ENCODE measurements around the gene PLCXD3. TPM values are rescaled to one million over a fixed set of nuclear protein-coding genes. Genes with fewer than 3 reads are reported as not detected.

Gene PLCXD3
- total and polyA plus RNA-seq, 10 of the 15 experiments (the other 5 are each of a cell fraction or from before 2014, with no cell fraction given) = not detected

DNA sequence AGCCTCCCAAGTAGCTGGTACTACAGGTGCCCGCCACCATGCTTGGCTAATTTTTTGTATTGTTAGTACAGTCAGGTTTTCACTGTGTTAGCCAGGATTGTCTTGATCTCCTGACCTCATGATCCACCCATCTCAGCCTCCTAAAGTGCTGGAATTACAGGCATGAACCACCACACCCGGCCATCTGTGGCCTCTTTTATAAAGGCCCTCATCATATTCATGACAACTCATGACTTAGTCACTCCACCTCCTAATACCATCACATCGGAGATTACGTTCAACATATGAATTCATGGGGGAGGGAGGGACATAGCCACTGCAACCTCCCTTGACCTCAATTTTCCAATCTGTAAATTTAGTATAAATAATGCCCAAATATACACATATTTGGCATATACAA lies 27.2 kb upstream of the PLCXD3 start:
- 60% methylated on average over 4 of the region's 4 CpGs for WGBS (ENCODE audit: insufficient coverage, insufficient replicate concordance, low lambda C conversion rate, missing lambda C conversion rate)
- no peaks in the 10 kb centered on the region for H4K20me1 ChIP-seq (ENCODE audit: control insufficient read depth, insufficient read depth)
- no peak overlapping the region for H3K27ac ChIP-seq (ENCODE audit: control insufficient read depth, insufficient read depth)
- DNase-seq (ENCODE audit: low read depth, low spot score) (no peak), FAIRE-seq (no peak), ATAC-seq (no peak)
- no peaks in the 10 kb centered on the region for H3K9me3 ChIP-seq (replicated peaks; ENCODE audit: control insufficient read depth, insufficient read depth, low read length)
- H3K4me2 ChIP-seq (ENCODE audit: control insufficient read depth, insufficient read depth) = no peak overlapping the region
- CTCF ChIA-PET = interaction anchor here (1.2 to 1.6 kb wide), 2 partner anchors 10 to 21 kb away, joined by 3 to 4 read pairs; no protein-coding TSS in a partner anchor
- H3K27me3 ChIP-seq (replicated peaks in 1 of 2; ENCODE audit: control insufficient read depth in 2 of 2, insufficient read depth in 2 of 2, low read length in 1 of 2) = no peaks in the 10 kb centered on the region
- no peaks in the 10 kb centered on the region for H3K36me3 ChIP-seq (ENCODE audit: control insufficient read depth in 2 of 2, insufficient read depth in 2 of 2, low read length in 1 of 2)
- POLR2A ChIA-PET = no interaction called here
- no peaks in the 10 kb centered on the region for H3K79me2 ChIP-seq (ENCODE audit: control insufficient read depth, insufficient read depth, low read length)
- RAD21 ChIA-PET (ENCODE audit: unreplicated experiment) = no interaction called here
- H3K4me1 ChIP-seq (ENCODE audit: control insufficient read depth, insufficient read depth, low read length) = no peaks in the 10 kb centered on the region
- no peak overlapping the region for H2AFZ ChIP-seq (ENCODE audit: control insufficient read depth, low read depth, low read length)
- SMC1A ChIA-PET (ENCODE audit: uncharacterized antibody, unreplicated experiment) = no interaction called here
- intact Hi-C loops (cut with micrococcal nuclease; ENCODE audit: unreplicated experiment) (no loop called here), in situ Hi-C loops (cut with MboI) (no loop called here)
- H3K4me3 ChIP-seq = no peak overlapping the region
- TF ChIP-seq, protein P1, sequence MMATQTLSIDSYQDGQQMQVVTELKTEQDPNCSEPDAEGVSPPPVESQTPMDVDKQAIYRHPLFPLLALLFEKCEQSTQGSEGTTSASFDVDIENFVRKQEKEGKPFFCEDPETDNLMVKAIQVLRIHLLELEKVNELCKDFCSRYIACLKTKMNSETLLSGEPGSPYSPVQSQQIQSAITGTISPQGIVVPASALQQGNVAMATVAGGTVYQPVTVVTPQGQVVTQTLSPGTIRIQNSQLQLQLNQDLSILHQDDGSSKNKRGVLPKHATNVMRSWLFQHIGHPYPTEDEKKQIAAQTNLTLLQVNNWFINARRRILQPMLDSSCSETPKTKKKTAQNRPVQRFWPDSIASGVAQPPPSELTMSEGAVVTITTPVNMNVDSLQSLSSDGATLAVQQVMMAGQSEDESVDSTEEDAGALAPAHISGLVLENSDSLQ (IDR thresholded peaks at IDR 0.05) = no peak
- TF ChIP-seq MEF2B (IDR thresholded peaks at IDR 0.05; ENCODE audit: partially characterized antibody, poor library complexity, severe bottlenecking) (no peak), BRCA1 (IDR thresholded peaks at IDR 0.05; ENCODE audit: low read depth, low read length) (no peak), TBL1XR1 (IDR thresholded peaks at IDR 0.05; ENCODE audit: low read depth, low read length) (no peak), CBX5 (IDR thresholded peaks at IDR 0.05; ENCODE audit: low read depth) (no peak)
- TF ChIP-seq, protein P2, sequence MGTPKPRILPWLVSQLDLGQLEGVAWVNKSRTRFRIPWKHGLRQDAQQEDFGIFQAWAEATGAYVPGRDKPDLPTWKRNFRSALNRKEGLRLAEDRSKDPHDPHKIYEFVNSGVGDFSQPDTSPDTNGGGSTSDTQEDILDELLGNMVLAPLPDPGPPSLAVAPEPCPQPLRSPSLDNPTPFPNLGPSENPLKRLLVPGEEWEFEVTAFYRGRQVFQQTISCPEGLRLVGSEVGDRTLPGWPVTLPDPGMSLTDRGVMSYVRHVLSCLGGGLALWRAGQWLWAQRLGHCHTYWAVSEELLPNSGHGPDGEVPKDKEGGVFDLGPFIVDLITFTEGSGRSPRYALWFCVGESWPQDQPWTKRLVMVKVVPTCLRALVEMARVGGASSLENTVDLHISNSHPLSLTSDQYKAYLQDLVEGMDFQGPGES (IDR thresholded peaks at IDR 0.05) = no peak
- BruUV-seq (replicated peaks) = no TSS peak
- H3K9ac ChIP-seq (ENCODE audit: control insufficient read depth, insufficient read depth, low read length) = no peak overlapping the region

DNA sequence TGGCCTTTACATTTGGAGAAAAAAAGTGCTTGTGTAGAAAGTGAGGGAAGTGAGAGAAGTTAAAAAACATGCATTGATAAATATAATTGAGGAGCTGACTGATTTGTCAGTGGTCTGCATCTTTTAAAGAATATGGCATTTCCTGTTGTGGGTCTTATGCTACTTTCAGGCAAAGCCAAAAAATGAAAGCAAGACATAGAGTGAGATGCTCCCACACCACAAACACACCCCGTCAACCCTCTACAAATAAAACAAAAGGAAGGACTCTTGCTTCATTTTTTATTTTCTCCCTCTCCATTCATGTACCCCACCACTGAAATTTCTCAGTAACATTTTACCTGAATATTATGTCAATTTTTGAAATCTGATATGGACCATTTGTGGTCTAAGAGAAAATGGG lies 22.1 kb upstream of the PLCXD3 start:
- WGBS (ENCODE audit: insufficient coverage, insufficient replicate concordance, low lambda C conversion rate, missing lambda C conversion rate) = 29% methylated on average over 1 of the region's 1 CpG
- ATAC-seq = no peak
- Histone ChIP-seq H3K27me3 (replicated peaks in 1 of 2; ENCODE audit: control insufficient read depth in 2 of 2, insufficient read depth in 2 of 2, low read length in 1 of 2) (no peaks in the 10 kb centered on the region), H2AFZ (ENCODE audit: control insufficient read depth, low read depth, low read length) (no peak overlapping the region), H3K9ac (ENCODE audit: control insufficient read depth, insufficient read depth, low read length) (no peak overlapping the region), H3K9me3 (replicated peaks; ENCODE audit: control insufficient read depth, insufficient read depth, low read length) (no peaks in the 10 kb centered on the region), H3K36me3 (ENCODE audit: control insufficient read depth in 2 of 2, insufficient read depth in 2 of 2, low read length in 1 of 2) (no peaks in the 10 kb centered on the region), H3K4me3 (no peak overlapping the region), H3K27ac (ENCODE audit: control insufficient read depth, insufficient read depth) (no peak overlapping the region), H3K4me2 (ENCODE audit: control insufficient read depth, insufficient read depth) (no peak overlapping the region), H3K79me2 (ENCODE audit: control insufficient read depth, insufficient read depth, low read length) (no peaks in the 10 kb centered on the region), H4K20me1 (ENCODE audit: control insufficient read depth, insufficient read depth) (no peaks in the 10 kb centered on the region), H3K4me1 (ENCODE audit: control insufficient read depth, insufficient read depth, low read length) (no peaks in the 10 kb centered on the region)
- CTCF ChIA-PET = no interaction called here
- SMC1A ChIA-PET (ENCODE audit: uncharacterized antibody, unreplicated experiment) = no interaction called here
- intact Hi-C loops (cut with micrococcal nuclease; ENCODE audit: unreplicated experiment) = no loop called here
- TF ChIP-seq, protein P2 (IDR thresholded peaks at IDR 0.05) = no peak
- DNase-seq (ENCODE audit: low read depth, low spot score) = no peak
- FAIRE-seq = no peak
- in situ Hi-C loops (cut with MboI) = no loop called here
- POLR2A ChIA-PET = no interaction called here
- RAD21 ChIA-PET (ENCODE audit: unreplicated experiment) = no interaction called here
- no TSS peak for BruUV-seq (replicated peaks)
